KMS-11 (cell line): ENCODE measurements around the gene GRIK2.

Experiments used
- H2AFZ ChIP-seq: fragments of 200-600 bp; sonication (generic); 2 replicates; pipeline ENCODE4 v1.6.1; 2016; ENCODE audit warnings: antibody characterized with exemption, mixed run types, low read depth
- H3K27ac ChIP-seq: fragments of 200-600 bp; sonication (generic); 2 replicates; pipeline ENCODE4 v1.6.1; 2016; ENCODE audit warnings: mild to moderate bottlenecking, mixed run types
- H3K27me3 ChIP-seq: fragments of 200-600 bp; sonication (generic); 2 replicates; pipeline ENCODE4 v1.6.1; 2017; ENCODE audit warnings: mild to moderate bottlenecking, low read depth, mixed run types, moderate library complexity; ENCODE audit not compliant: insufficient read depth
- H3K36me3 ChIP-seq: fragments of 200-600 bp; sonication (generic); 2 replicates; pipeline ENCODE4 v1.6.1; 2017; ENCODE audit warnings: mild to moderate bottlenecking, mixed run types; ENCODE audit not compliant: insufficient read depth
- H3K4me1 ChIP-seq: fragments of 200-600 bp; sonication (generic); 2 replicates; pipeline ENCODE4 v1.6.1; 2016; ENCODE audit warnings: mild to moderate bottlenecking, low read depth, mixed run types; ENCODE audit not compliant: poor library complexity, severe bottlenecking
- H3K4me2 ChIP-seq: fragments of 200-600 bp; sonication (generic); 2 replicates; pipeline ENCODE4 v1.7.0; 2016; ENCODE audit warnings: mild to moderate bottlenecking, mixed run types
- H3K4me3 ChIP-seq: fragments of 200-600 bp; sonication (generic); IDR thresholded peaks from 2 replicates; pipeline ENCODE4 v1.6.1; 2017; ENCODE audit warnings: low read depth, low read length, mixed read lengths; ENCODE audit not compliant: insufficient read depth
- H3K79me2 ChIP-seq: fragments of 200-600 bp; sonication (generic); 2 replicates; pipeline ENCODE4 v1.6.1; 2016; ENCODE audit warnings: low read depth, mixed run types; ENCODE audit not compliant: insufficient read depth
- H3K9ac ChIP-seq: fragments of 200-600 bp; sonication (generic); 2 replicates; pipeline ENCODE4 v1.6.1; 2016; ENCODE audit warnings: mild to moderate bottlenecking, mixed run types
- H4K20me1 ChIP-seq: fragments of 200-600 bp; sonication (generic); 2 replicates; pipeline ENCODE4 v1.6.1; 2016; ENCODE audit warnings: mild to moderate bottlenecking, mixed run types; ENCODE audit not compliant: insufficient read depth
- TF ChIP-seq, protein P1 (sequence below): fragments of 200-600 bp; sonication (generic); conservative IDR thresholded peaks from 2 replicates; pipeline ENCODE4 v1.6.1; 2017; ENCODE audit warnings: low read depth, mild to moderate bottlenecking, antibody characterized with exemption, low read length, moderate library complexity, mixed read lengths

Gene GRIK2

DNA sequence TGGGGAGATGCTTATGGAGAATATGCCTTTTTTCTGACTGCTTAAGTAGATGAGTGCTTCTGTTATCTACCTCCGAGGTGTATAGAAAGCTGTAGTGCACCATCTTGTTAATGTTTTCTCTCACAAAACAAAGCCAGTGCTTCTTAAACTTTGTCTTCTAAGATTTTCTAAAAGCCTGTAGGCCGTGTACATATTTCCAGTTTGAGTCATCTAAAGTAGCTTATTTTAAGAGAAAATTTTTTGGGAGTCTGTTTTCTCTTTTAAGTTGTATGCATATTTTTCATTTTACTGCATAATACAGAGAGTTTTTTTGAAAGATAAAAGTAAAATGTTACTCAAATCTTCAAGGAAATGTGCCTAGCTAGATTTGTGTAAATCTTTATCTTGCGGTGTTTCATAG, 151.7 kb downstream of the GRIK2 start:
- H4K20me1 ChIP-seq = no peaks in the 10 kb centered on the region
- H3K27ac ChIP-seq = no peak overlapping the region
- H3K27me3 ChIP-seq = no peaks in the 10 kb centered on the region
- no peaks in the 10 kb centered on the region for H3K4me1 ChIP-seq
- no peaks in the 10 kb centered on the region for H3K36me3 ChIP-seq
- no peak overlapping the region for H3K4me2 ChIP-seq
- no peak overlapping the region for H3K4me3 ChIP-seq
- H2AFZ ChIP-seq = no peak overlapping the region
- H3K79me2 ChIP-seq = no peaks in the 10 kb centered on the region
- no peak overlapping the region for H3K9ac ChIP-seq
- TF ChIP-seq, protein P1, sequence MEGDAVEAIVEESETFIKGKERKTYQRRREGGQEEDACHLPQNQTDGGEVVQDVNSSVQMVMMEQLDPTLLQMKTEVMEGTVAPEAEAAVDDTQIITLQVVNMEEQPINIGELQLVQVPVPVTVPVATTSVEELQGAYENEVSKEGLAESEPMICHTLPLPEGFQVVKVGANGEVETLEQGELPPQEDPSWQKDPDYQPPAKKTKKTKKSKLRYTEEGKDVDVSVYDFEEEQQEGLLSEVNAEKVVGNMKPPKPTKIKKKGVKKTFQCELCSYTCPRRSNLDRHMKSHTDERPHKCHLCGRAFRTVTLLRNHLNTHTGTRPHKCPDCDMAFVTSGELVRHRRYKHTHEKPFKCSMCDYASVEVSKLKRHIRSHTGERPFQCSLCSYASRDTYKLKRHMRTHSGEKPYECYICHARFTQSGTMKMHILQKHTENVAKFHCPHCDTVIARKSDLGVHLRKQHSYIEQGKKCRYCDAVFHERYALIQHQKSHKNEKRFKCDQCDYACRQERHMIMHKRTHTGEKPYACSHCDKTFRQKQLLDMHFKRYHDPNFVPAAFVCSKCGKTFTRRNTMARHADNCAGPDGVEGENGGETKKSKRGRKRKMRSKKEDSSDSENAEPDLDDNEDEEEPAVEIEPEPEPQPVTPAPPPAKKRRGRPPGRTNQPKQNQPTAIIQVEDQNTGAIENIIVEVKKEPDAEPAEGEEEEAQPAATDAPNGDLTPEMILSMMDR = no peak

DNA sequence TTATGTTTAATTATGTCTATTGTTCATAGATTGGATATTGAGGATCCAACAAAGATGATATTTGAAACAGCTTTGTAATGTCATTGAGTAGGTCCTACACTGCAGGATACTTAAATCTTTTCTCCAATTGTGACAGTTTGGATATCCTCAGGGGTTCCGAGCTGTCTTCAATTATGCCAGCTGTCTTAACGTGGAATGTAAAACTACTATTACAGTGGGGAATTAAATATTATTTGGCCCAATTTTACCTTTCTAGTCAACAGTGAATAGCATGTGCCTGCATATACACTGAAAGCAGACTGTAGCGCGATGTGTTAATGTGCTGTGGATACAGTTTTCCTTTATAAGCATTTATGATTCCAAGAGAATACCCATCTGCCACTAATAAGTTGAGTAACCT, 156.9 kb downstream of the GRIK2 start:
- Histone ChIP-seq H3K27me3 (no peaks in the 10 kb centered on the region), H3K27ac (no peak overlapping the region), H3K79me2 (no peaks in the 10 kb centered on the region), H2AFZ (no peak overlapping the region), H3K4me1 (no peaks in the 10 kb centered on the region), H3K36me3 (no peaks in the 10 kb centered on the region), H3K9ac (no peak overlapping the region), H3K4me3 (no peak overlapping the region), H3K4me2 (no peak overlapping the region), H4K20me1 (no peaks in the 10 kb centered on the region)
- TF ChIP-seq, protein P1 = no peak

DNA sequence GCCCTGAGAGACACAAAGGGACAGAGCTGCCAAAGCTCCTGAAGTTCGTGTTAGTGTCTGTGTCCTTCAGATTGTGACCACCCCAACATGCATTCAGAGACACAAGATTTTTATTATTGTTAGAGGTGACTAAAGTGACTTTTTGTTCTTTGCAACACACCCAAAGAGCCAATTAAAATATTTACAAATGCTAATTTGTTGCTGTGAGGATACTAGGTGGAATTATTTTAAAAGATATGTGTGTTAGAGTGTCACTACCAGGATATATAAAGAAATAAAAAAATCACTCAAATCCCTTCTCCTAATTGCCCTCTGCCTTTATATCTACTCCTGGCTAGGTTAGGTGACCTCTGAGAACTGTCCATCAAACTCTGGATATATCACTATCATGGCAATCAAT, 160.7 kb downstream of the GRIK2 start:
- no peak overlapping the region for H3K4me3 ChIP-seq
- no peak overlapping the region for H3K4me2 ChIP-seq
- H3K79me2 ChIP-seq = no peaks in the 10 kb centered on the region
- no peaks in the 10 kb centered on the region for H3K27me3 ChIP-seq
- H3K27ac ChIP-seq = no peak overlapping the region
- no peaks in the 10 kb centered on the region for H3K36me3 ChIP-seq
- H4K20me1 ChIP-seq = no peaks in the 10 kb centered on the region
- H3K9ac ChIP-seq = no peak overlapping the region
- H3K4me1 ChIP-seq = no peaks in the 10 kb centered on the region
- TF ChIP-seq, protein P1 = no peak
- no peak overlapping the region for H2AFZ ChIP-seq

DNA sequence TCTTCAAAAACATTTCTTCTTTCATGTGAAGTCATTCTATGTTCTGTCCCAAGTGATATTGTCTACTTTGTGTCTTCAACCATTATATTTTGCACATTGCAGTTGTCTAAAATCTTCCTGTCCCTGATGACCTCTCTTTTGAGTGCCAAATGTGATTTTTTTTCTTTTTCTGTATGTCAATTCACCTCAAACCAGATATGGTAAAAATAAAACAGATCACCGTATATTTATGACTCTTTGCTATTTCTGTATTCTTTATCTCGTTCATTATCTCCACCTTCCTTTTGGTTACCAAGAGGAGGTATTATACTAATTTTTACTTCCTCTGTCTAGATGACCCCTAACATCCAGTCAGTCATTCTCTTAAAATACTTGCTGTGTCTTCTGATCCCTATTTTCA, 165.2 kb downstream of the GRIK2 start:
- H4K20me1 ChIP-seq = no peaks in the 10 kb centered on the region
- TF ChIP-seq, protein P1 = no peak

More for the DNA sequence above, 165.2 kb downstream of the GRIK2 start:
- Histone ChIP-seq H3K4me2 (no peak overlapping the region), H3K27me3 (no peaks in the 10 kb centered on the region), H2AFZ (no peak overlapping the region), H3K27ac (no peak overlapping the region), H3K9ac (no peak overlapping the region), H3K4me3 (no peak overlapping the region), H3K4me1 (no peaks in the 10 kb centered on the region), H3K79me2 (no peaks in the 10 kb centered on the region), H3K36me3 (no peaks in the 10 kb centered on the region)
